ENCODE results near the gene NUCB1.

Gene NUCB1

GRCh38 chr19:48963371-48964204 lies 63.5 kb downstream of the NUCB1 start:
- DNase-seq (ENCODE audit: low spot score), result peak; percentile 78

DNA sequence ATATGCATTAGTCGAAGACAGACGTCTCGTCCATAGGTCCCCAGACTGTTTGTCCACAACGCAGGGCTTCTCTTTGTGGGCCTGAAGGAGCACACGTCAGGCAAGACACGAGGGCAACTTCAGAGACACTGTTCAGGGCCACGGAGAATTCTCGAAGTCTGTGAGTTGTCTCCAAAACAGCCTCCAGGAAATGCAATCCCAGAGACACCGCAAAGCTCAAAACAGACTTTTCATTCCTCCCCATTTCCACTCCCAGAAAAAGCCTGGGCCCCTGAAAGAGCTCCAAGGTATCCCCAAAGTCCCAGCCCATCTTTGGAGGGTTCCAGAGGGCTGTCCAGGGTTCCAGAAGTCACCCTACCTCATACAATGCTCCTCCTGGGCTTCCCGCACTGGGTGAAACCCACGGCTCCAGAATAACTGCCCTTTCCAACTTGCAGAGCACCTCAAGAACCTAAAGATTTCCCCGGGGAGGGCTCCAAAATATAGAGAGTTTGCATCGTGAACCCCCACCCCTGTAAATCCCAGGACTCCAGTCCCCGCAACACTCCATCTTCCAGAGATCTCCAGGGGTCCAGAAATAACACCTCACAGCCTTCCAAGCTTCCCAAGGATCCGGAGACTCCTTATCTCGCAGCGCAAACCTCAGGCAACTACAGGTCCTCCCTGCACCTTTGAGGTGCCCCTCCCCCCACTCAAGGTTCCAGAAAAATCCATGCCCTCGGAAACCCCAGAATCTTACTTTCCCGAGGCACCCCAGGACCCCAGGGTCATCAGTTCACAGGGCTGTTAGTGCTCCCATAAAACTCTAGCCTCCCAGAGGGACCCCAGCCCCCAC lies 64.3 kb downstream of the NUCB1 start:
- peak; percentile 25 for DNase-seq (ENCODE audit: low spot score)

GRCh38 chr19:48965040-48965805 lies 65.1 kb downstream of the NUCB1 start, which contains the start of gene FTL:
Gene FTL, plus strand, starts transcription at chr19:48965309. Its CDS starts 199 bp downstream, at chr19:48965508.
- peak; percentile 96 for DNase-seq (ENCODE audit: low spot score)

- DNase-seq (ENCODE audit: low spot score), result peak; percentile 89
Measured at GRCh38 chr19:48965806-48966540, 65.9 kb downstream of the NUCB1 start.

DNA sequence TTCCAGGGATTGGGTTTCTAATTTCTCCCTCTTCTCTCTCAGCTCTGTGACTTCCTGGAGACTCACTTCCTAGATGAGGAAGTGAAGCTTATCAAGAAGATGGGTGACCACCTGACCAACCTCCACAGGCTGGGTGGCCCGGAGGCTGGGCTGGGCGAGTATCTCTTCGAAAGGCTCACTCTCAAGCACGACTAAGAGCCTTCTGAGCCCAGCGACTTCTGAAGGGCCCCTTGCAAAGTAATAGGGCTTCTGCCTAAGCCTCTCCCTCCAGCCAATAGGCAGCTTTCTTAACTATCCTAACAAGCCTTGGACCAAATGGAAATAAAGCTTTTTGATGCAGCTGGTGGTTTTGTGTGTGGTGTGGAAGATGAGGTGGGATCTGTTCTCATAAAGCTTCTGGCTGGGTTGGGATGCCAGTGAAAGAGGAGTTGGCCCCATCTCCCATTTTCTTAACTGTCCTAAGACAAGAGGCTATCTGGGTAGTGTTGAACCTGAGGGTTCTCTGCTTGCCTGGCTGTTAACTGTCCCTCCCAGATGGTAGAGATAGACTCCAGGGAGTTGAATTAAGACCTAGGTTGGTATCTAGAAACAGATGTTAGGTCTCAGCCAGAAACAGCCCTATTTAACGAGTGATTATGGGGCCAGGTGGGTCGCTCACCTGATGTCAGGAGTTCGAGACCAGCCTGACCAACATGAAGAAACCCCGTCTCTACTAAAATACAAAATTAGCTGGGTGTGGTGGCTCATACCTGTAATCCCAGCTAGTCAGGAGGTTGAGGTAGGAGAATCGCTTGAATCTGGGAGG lies 66.6 kb downstream of the NUCB1 start:
- no peak for DNase-seq (ENCODE audit: low spot score)

DNA sequence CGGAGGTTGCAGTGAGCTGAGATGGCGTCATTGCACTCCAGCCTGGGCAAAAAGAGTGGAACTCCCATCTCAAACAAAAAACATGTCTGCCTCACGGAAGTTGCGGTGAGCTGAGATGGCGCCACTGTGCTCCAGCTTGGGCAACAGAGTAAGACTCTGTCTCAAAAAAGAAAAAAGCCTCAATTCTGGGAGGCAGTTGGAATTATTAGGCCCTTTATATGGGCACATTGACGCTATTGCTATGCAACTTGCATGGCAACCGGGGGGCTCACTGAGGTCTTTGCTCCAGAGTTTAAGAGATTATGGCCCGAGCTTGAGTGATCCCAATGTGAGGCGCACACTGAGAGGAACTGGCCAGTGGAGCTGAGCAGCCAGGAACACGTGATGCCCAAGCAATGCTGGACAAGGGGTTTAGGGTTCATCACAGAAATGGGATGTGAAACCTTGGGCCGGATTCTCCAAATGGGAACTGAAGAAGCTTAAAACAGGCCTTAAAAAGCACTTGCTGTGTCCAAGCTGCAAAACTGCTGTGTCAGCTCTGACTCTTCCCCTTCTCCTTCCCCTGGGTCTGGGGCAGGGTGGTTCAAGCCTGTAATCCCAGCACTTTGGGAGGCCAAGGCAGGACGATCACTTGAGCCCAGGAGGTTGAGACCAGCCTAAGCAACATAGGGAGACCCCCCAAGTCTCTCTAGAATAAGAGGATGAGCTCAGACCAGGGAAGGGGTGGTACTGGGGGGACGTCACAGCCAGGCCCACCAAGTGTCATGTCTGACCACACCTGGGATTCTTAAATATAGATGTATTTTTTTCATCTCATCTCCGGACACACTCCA lies 67.5 kb downstream of the NUCB1 start:
- peak; percentile 22 for DNase-seq (ENCODE audit: low spot score)

GRCh38 chr19:48968179-48968661 lies 68.1 kb downstream of the NUCB1 start:
- DNase-seq (ENCODE audit: low spot score), result no peak

- no peak for DNase-seq (ENCODE audit: low spot score)
Measured at GRCh38 chr19:48968813-48969218, 68.7 kb downstream of the NUCB1 start.

DNA sequence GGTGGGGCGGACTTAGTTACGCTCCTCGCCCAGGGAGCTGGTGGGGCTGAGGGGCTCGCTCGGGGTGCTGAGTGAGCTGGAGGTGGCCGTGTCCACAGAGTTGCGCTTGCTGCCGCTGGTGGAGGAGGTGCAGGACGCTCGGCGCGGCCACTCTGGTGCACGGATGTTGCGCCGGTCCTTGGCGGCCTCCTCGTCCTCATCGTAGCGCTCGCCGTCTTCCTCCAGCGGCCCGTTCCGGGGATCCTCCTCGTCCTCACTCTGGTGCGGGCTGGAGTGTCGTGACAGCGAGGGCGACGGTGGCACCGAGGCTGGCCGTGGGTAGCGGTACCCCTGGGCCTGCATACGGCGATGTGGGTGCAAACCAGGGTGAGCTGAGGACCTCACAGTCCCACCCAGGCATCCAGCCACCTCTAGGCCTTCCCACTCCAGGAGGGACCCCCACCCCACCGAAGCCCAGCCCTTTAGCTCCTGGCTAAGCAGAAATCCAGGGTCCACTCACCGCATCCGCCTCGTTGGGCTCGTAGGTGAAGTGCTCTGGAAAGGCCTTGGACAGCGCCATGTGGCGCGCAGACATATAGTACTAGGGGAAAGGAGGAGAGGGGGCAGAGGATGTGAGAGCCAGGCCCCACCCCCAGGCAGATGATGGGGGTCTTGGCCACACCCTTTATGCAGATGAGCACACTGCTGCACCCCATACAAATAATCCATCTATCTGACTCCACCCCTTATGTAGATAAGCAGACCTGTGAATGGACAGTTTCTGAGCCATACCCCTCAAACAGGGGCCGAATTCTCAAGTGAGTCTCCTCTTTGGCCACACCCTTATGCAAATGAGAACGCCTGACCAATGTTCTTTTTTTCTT lies 69.4 kb downstream of the NUCB1 start:
- no peak for DNase-seq (ENCODE audit: low spot score)

- DNase-seq (ENCODE audit: low spot score), result no peak
Measured at GRCh38 chr19:48970139-48970766, 70.1 kb downstream of the NUCB1 start.

DNA sequence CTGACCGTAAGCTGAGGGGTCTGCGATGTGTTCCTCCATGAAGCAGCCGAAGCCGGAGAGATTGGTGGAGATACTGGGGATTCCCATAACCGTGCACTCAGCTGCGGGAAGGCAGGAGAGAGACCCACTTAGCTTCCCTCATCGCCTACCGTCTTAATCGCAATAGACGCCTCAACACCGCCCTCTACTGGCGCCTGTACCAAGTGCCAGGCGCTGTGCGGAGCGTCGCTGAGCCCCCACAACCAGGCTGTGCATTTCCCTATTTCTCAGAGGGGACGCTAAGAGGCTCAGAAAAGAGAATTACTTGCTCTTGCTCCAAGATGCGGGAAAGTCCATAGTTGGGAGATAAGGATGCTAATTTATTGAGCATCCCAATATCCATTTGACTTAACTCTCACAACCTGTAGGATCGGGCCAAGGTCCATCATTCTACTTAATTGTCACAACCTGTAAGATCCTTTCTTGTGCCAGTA lies 70.8 kb downstream of the NUCB1 start:
- peak; percentile 82 for DNase-seq (ENCODE audit: low spot score)
